GM18498 (cell line): ENCODE measurements around the gene DGKI.

ENCODE experiments used
- ATAC-seq: cut with Tn5 transposase; IDR thresholded peaks from one replicate; pipeline ENCODE4 v1.9.1; 2021; ENCODE audit warnings: mild to moderate bottlenecking, moderate library complexity; ENCODE audit not compliant: unreplicated experiment

The DGKI gene

GRCh38 chr7:137791930-137792329 lies 54.8 kb downstream of the DGKI start:
- ATAC-seq, result no peak

- no peak for ATAC-seq
Observed at GRCh38 chr7:137790828-137791227, 55.9 kb downstream of the DGKI start.

GRCh38 chr7:137789215-137789882 lies 57.4 kb downstream of the DGKI start:
- ATAC-seq, result no peak

- no peak for ATAC-seq
Observed at GRCh38 chr7:137787301-137787976, 59.3 kb downstream of the DGKI start.

GRCh38 chr7:137778511-137778910 lies 68.3 kb downstream of the DGKI start:
- no peak for ATAC-seq

GRCh38 chr7:137774793-137775201 lies 72.0 kb downstream of the DGKI start:
- no peak for ATAC-seq

- ATAC-seq, result no peak
Observed at GRCh38 chr7:137772748-137773147, 74.0 kb downstream of the DGKI start.

GRCh38 chr7:137772316-137772715 lies 74.5 kb downstream of the DGKI start:
- no peak for ATAC-seq

- no peak for ATAC-seq
Observed at GRCh38 chr7:137771679-137772078, 75.1 kb downstream of the DGKI start.

- ATAC-seq, result no peak
Observed at GRCh38 chr7:137771273-137771672, 75.5 kb downstream of the DGKI start.

- ATAC-seq, result no peak
Observed at GRCh38 chr7:137768366-137768765, 78.4 kb downstream of the DGKI start.

GRCh38 chr7:137762334-137762733 lies 84.4 kb downstream of the DGKI start:
- no peak for ATAC-seq

- no peak for ATAC-seq
Observed at GRCh38 chr7:137760111-137760510, 86.7 kb downstream of the DGKI start.

- ATAC-seq, result no peak
Observed at GRCh38 chr7:137757146-137757925, 89.4 kb downstream of the DGKI start.

GRCh38 chr7:137755846-137756651 lies 90.7 kb downstream of the DGKI start:
- no peak for ATAC-seq

GRCh38 chr7:137755427-137755826 lies 91.3 kb downstream of the DGKI start:
- ATAC-seq, result no peak

- no peak for ATAC-seq
Observed at GRCh38 chr7:137753948-137754851, 92.6 kb downstream of the DGKI start.

- no peak for ATAC-seq
Observed at GRCh38 chr7:137753575-137753947, 93.2 kb downstream of the DGKI start.

- ATAC-seq, result no peak
Observed at GRCh38 chr7:137753067-137753466, 93.7 kb downstream of the DGKI start.

- ATAC-seq, result no peak
Observed at GRCh38 chr7:137751361-137752009, 95.3 kb downstream of the DGKI start.
